DND-41 (cell line): ENCODE data around the gene ARPC2.

Source experiments
- ATAC-seq: fragments of 200-7000 bp; cut with Tn5 transposase; 3 replicates; pipeline ENCODE4 v1.9.1; 2021; ENCODE audit warnings: low read depth; ENCODE audit not compliant: insufficient read depth
- DNase-seq: peaks from one replicate; pipeline ENCODE4 v3.0.0-alpha.2; 2020
- H2AFZ ChIP-seq: 2 replicates; pipeline ENCODE4 v1.6.0; 2012; ENCODE audit warnings: low read depth, low read length
- H3K27ac ChIP-seq: 2 replicates; pipeline ENCODE4 v1.5.1; 2012; ENCODE audit warnings: low read length, inconsistent platforms
- H3K27me3 ChIP-seq: fragments of 200-600 bp; sonication (generic); 2 replicates; pipeline ENCODE4 v1.6.0; 2012; ENCODE audit warnings: low read length, mild to moderate bottlenecking, inconsistent platforms; ENCODE audit not compliant: insufficient read depth, poor library complexity
- H3K36me3 ChIP-seq: 2 replicates; pipeline ENCODE4 v1.5.1; 2012; ENCODE audit warnings: low read length, inconsistent platforms; ENCODE audit not compliant: insufficient read depth
- H3K4me1 ChIP-seq: 2 replicates; pipeline ENCODE4 v1.5.1; 2012; ENCODE audit warnings: mild to moderate bottlenecking, low read length; ENCODE audit not compliant: insufficient read depth
- H3K4me2 ChIP-seq: 2 replicates; pipeline ENCODE4 v1.6.0; 2012; ENCODE audit warnings: mild to moderate bottlenecking, moderate library complexity, low read length, inconsistent platforms; ENCODE audit not compliant: insufficient read depth
- H3K4me3 ChIP-seq, 2 experiments: fragments of 200-600 bp in 1 of 2; shearing (Covaris generic) in 1 of 2; 2 replicates each; pipeline ENCODE4 v1.5.1; 2012 to 2016; ENCODE audit warnings: inconsistent platforms in 2 of 2, low read length in 2 of 2, mild to moderate bottlenecking in 2 of 2, low read depth in 1 of 2, moderate library complexity in 1 of 2
- H3K79me2 ChIP-seq: 2 replicates; pipeline ENCODE4 v1.6.0; 2012; ENCODE audit warnings: low read length, inconsistent platforms; ENCODE audit not compliant: insufficient read depth
- H3K9ac ChIP-seq: 2 replicates; pipeline ENCODE4 v1.6.0; 2012; ENCODE audit warnings: low read depth, mild to moderate bottlenecking, inconsistent platforms, low read length, moderate library complexity
- H3K9me3 ChIP-seq: 2 replicates; pipeline ENCODE4 v1.5.1; 2012; ENCODE audit warnings: low read length, moderate library complexity, mild to moderate bottlenecking, inconsistent platforms; ENCODE audit not compliant: insufficient read depth, severe bottlenecking
- H4K20me1 ChIP-seq: 2 replicates; pipeline ENCODE4 v1.6.0; 2012; ENCODE audit warnings: low read length; ENCODE audit not compliant: insufficient read depth
- CTCF ChIP-seq: IDR thresholded peaks from 2 replicates; pipeline ENCODE4 v1.5.1; 2012; ENCODE audit warnings: borderline replicate concordance, low read length, moderate library complexity, mild to moderate bottlenecking; ENCODE audit not compliant: poor library complexity, severe bottlenecking; ENCODE audit errors: extremely low read depth
- EZH2 ChIP-seq: IDR thresholded peaks from 3 replicates; pipeline ENCODE4 v1.6.1; 2012; ENCODE audit warnings: borderline replicate concordance, low read depth, mild to moderate bottlenecking, moderate library complexity, low read length, inconsistent platforms; ENCODE audit not compliant: severe bottlenecking

ARPC2 gene

GRCh38 chr2:218301176-218301819 lies 84.3 kb downstream of the ARPC2 start:
- Histone ChIP-seq H4K20me1 (no peaks in the 10 kb centered on the region), H3K4me3 (no peak overlapping the region), H3K9me3 (no peaks in the 10 kb centered on the region), H3K4me1 (peaks cover 5% of the 10 kb centered on the region), H3K27me3 (no peaks in the 10 kb centered on the region), H3K36me3 (no peaks in the 10 kb centered on the region), H3K79me2 (no peaks in the 10 kb centered on the region), H3K9ac (peak overlapping the region; percentile 34), H3K4me2 (no peak overlapping the region), H2AFZ (peak overlapping the region; percentile 74), H3K27ac (peak overlapping the region; percentile 57; the same call in 1 of the 2 replicates)
- ATAC-seq, result peak; percentile 96
- DNase-seq, result peak; percentile 90
- no peak for TF ChIP-seq EZH2
- TF ChIP-seq CTCF, result peak; percentile 94
